ENCODE data around the gene TBP.
"Not testable (repeated sequence)": the region's sequence is repeated elsewhere in the genome, so short reads cannot be mapped to it uniquely, and the experiment has no call there.

Gene TBP

GRCh38 chr6:170612256-170612804, 58.2 kb downstream of the TBP start:
- DNase-seq, result not testable (repeated sequence)

GRCh38 chr6:170616020-170616554, 61.9 kb downstream of the TBP start:
- DNase-seq, result not testable (repeated sequence)

Data from GOT3 (cell line).